Measurements from ENCODE around the gene PTPRB.

The PTPRB gene

DNA sequence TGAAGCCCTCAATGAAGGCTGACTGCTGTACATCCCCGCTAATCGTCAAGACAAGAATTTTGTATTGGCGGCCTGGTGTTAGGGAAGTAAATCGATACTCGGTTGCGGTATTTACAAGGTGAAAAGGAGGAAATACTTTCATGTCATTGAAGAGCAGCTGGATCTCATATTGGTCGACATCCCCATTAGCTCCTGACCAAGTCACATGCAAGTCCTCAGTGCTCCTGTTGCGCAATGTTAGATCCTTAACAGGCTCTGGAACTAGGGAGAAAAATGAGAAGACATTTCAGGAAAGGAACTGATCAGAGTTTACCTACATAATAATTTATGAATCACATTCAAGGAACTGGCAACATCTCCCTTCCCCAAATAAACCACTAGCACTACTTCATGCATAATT is 66.2 kb downstream of the PTPRB start:
- Histone ChIP-seq H3K27ac (ENCODE audit: low read depth, low read length) (no peak overlapping the region), H3K4me2 (ENCODE audit: low read length) (no peak overlapping the region), H3K79me2 (ENCODE audit: control insufficient read depth, low read length) (no peaks in the 10 kb centered on the region), H3K27me3 (ENCODE audit: control insufficient read depth, low read length) (no peaks in the 10 kb centered on the region), H3F3A (ENCODE audit: control insufficient read depth, insufficient read depth) (no peaks in the 10 kb centered on the region), H3K4me1 (ENCODE audit: control insufficient read depth, low read length) (peaks cover 18% of the 10 kb centered on the region), H3K9me3 (ENCODE audit: control insufficient read depth, insufficient read depth, low read length) (no peaks in the 10 kb centered on the region), H4K20me1 (ENCODE audit: control insufficient read depth, insufficient read depth, low read depth, low read length) (no peaks in the 10 kb centered on the region), H3K9me2 (replicated peaks; ENCODE audit: control insufficient read depth, low read length) (no peaks in the 10 kb centered on the region), H3K36me3 (ENCODE audit: control insufficient read depth, low read length) (no peaks in the 10 kb centered on the region), H3K4me3 (ENCODE audit: low read length) (no peak overlapping the region)
- TF ChIP-seq, protein P1, sequence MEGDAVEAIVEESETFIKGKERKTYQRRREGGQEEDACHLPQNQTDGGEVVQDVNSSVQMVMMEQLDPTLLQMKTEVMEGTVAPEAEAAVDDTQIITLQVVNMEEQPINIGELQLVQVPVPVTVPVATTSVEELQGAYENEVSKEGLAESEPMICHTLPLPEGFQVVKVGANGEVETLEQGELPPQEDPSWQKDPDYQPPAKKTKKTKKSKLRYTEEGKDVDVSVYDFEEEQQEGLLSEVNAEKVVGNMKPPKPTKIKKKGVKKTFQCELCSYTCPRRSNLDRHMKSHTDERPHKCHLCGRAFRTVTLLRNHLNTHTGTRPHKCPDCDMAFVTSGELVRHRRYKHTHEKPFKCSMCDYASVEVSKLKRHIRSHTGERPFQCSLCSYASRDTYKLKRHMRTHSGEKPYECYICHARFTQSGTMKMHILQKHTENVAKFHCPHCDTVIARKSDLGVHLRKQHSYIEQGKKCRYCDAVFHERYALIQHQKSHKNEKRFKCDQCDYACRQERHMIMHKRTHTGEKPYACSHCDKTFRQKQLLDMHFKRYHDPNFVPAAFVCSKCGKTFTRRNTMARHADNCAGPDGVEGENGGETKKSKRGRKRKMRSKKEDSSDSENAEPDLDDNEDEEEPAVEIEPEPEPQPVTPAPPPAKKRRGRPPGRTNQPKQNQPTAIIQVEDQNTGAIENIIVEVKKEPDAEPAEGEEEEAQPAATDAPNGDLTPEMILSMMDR (IDR thresholded peaks at IDR 0.05; ENCODE audit: low read depth, low read length, poor library complexity, severe bottlenecking), result no peak
- TF ChIP-seq EZH2phosphoT487 (IDR thresholded peaks at IDR 0.05; ENCODE audit: borderline replicate concordance, low read length), result no peak

DNA sequence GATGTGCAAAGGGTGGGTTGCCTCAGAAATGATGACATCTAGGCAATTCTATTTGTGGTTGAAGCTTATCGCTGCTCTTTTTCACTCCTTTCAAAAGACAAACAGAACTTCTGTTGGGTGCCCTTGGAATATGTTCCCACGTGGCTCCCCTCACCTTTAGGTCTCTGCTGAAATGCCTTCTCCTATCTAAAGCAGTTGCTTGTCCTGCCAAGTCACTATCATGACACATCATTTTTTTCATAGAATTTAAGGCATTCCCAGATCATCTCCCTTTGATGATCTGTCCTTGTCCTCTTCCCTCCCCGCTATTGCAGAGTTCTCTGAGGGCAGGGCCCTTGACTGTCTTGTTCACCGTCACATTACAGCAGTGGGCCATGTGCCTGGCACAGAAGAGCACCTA is 75.7 kb downstream of the PTPRB start:
- Histone ChIP-seq H3K4me1 (ENCODE audit: control insufficient read depth, low read length) (peaks cover 14% of the 10 kb centered on the region), H3K36me3 (ENCODE audit: control insufficient read depth, low read length) (no peaks in the 10 kb centered on the region), H3K9me2 (replicated peaks; ENCODE audit: control insufficient read depth, low read length) (no peaks in the 10 kb centered on the region), H3K27me3 (ENCODE audit: control insufficient read depth, low read length) (no peaks in the 10 kb centered on the region), H3K27ac (ENCODE audit: low read depth, low read length) (no peak overlapping the region), H3K4me3 (ENCODE audit: low read length) (no peak overlapping the region), H4K20me1 (ENCODE audit: control insufficient read depth, insufficient read depth, low read depth, low read length) (no peaks in the 10 kb centered on the region), H3K79me2 (ENCODE audit: control insufficient read depth, low read length) (no peaks in the 10 kb centered on the region), H3K9me3 (ENCODE audit: control insufficient read depth, insufficient read depth, low read length) (no peaks in the 10 kb centered on the region), H3F3A (ENCODE audit: control insufficient read depth, insufficient read depth) (no peaks in the 10 kb centered on the region), H3K4me2 (ENCODE audit: low read length) (no peak overlapping the region)
- TF ChIP-seq, protein P1 (IDR thresholded peaks at IDR 0.05; ENCODE audit: low read depth, low read length, poor library complexity, severe bottlenecking), result no peak
- no peak for TF ChIP-seq EZH2phosphoT487 (IDR thresholded peaks at IDR 0.05; ENCODE audit: borderline replicate concordance, low read length)

DNA sequence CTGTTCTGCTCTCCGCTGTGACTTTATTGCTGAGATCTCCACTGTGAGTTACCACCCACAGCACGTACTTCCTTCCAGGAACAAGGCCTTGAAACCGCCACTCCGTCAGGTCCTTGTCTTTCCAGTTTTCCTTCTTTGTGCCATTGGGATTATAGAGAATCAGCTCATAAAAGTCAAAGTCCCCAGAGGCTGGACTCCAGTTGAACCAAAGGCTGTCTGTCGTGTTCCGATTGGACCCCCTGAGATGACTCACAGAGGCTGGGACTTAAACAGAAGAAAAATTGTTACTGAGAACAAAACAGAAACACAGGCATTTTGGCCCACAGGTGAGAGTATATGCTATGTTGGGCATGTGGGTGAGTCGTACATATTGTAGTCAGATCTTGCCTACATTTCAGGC is 76.6 kb downstream of the PTPRB start:
- H3F3A ChIP-seq (ENCODE audit: control insufficient read depth, insufficient read depth), result no peaks in the 10 kb centered on the region
- H3K9me3 ChIP-seq (ENCODE audit: control insufficient read depth, insufficient read depth, low read length), result no peaks in the 10 kb centered on the region
- H3K79me2 ChIP-seq (ENCODE audit: control insufficient read depth, low read length), result no peaks in the 10 kb centered on the region
- no peaks in the 10 kb centered on the region for H3K9me2 ChIP-seq (replicated peaks; ENCODE audit: control insufficient read depth, low read length)
- no peak overlapping the region for H3K4me2 ChIP-seq (ENCODE audit: low read length)
- H3K4me1 ChIP-seq (ENCODE audit: control insufficient read depth, low read length), result peaks cover 14% of the 10 kb centered on the region
- no peak for TF ChIP-seq EZH2phosphoT487 (IDR thresholded peaks at IDR 0.05; ENCODE audit: borderline replicate concordance, low read length)
- TF ChIP-seq, protein P1 (IDR thresholded peaks at IDR 0.05; ENCODE audit: low read depth, low read length, poor library complexity, severe bottlenecking), result no peak
- no peaks in the 10 kb centered on the region for H3K27me3 ChIP-seq (ENCODE audit: control insufficient read depth, low read length)
- H4K20me1 ChIP-seq (ENCODE audit: control insufficient read depth, insufficient read depth, low read depth, low read length), result no peaks in the 10 kb centered on the region
- H3K4me3 ChIP-seq (ENCODE audit: low read length), result no peak overlapping the region
- H3K36me3 ChIP-seq (ENCODE audit: control insufficient read depth, low read length), result no peaks in the 10 kb centered on the region
- no peak overlapping the region for H3K27ac ChIP-seq (ENCODE audit: low read depth, low read length)

DNA sequence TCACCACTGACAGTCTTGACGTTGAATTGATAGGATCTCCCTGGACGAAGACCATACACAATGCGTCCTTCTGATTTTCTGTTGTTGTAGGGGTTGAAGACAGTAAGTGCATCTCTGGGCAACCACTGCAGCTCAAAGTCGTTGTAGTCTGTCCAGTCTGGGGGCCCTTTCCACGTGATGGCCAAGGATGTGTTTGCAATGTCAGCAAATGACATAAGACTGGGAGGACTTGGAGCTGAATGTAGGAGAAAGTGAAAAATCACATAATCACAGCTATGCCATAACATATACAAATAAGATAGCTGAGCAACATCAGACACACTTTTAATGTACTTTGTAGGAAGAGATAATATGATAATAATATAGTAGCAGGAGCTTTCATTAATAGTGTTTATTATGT is 77.8 kb downstream of the PTPRB start:
- no peak for TF ChIP-seq EZH2phosphoT487 (IDR thresholded peaks at IDR 0.05; ENCODE audit: borderline replicate concordance, low read length)
- TF ChIP-seq, protein P1 (IDR thresholded peaks at IDR 0.05; ENCODE audit: low read depth, low read length, poor library complexity, severe bottlenecking), result no peak

More for the DNA sequence above, 77.8 kb downstream of the PTPRB start:
- H3K27me3 ChIP-seq (ENCODE audit: control insufficient read depth, low read length), result no peaks in the 10 kb centered on the region
- H3K9me3 ChIP-seq (ENCODE audit: control insufficient read depth, insufficient read depth, low read length), result no peaks in the 10 kb centered on the region
- no peak overlapping the region for H3K4me3 ChIP-seq (ENCODE audit: low read length)
- H3K4me2 ChIP-seq (ENCODE audit: low read length), result no peak overlapping the region
- H3K4me1 ChIP-seq (ENCODE audit: control insufficient read depth, low read length), result peaks cover 14% of the 10 kb centered on the region
- no peaks in the 10 kb centered on the region for H3F3A ChIP-seq (ENCODE audit: control insufficient read depth, insufficient read depth)
- H3K36me3 ChIP-seq (ENCODE audit: control insufficient read depth, low read length), result no peaks in the 10 kb centered on the region
- no peak overlapping the region for H3K27ac ChIP-seq (ENCODE audit: low read depth, low read length)
- no peaks in the 10 kb centered on the region for H4K20me1 ChIP-seq (ENCODE audit: control insufficient read depth, insufficient read depth, low read depth, low read length)
- no peaks in the 10 kb centered on the region for H3K9me2 ChIP-seq (replicated peaks; ENCODE audit: control insufficient read depth, low read length)
- no peaks in the 10 kb centered on the region for H3K79me2 ChIP-seq (ENCODE audit: control insufficient read depth, low read length)

Data from DOHH2 (cell line).